K562 (cell line): ENCODE data around the gene ATP5PF. TPM values are rescaled to one million over a fixed set of nuclear protein-coding genes. Genes with fewer than 3 reads are reported as not detected.
A peak's percentile ranks its signal among the peaks of the same experiment; 100 is the strongest.

ENCODE experiments used
- BHLHE40 ChIP-seq: IDR thresholded peaks from 2 replicates; pipeline ENCODE4 v1.6.1; 2011; ENCODE audit warnings: low read length, improper control_type of control experiment
- CC2D1A ChIP-seq: fragments of 450-650 bp; IDR thresholded peaks from 2 replicates; pipeline ENCODE4 v1.6.1; 2017; ENCODE audit warnings: mild to moderate bottlenecking
- TEAD4 ChIP-seq, 2 experiments: sonication (generic) in 1 of 2; formaldehyde crosslinking in 1 of 2; IDR thresholded peaks; 2 replicates each; pipeline versions ENCODE4 v1.6.1 to v1.8.0; 2012 to 2022; ENCODE audit warnings: borderline replicate concordance in 1 of 2, inconsistent platforms in 1 of 2, low read length in 1 of 2, mild to moderate bottlenecking in 1 of 2, missing genetic modification reagents in 1 of 2
- XRCC4 ChIP-seq: IDR thresholded peaks from one replicate; pipeline ENCODE4 v1.6.1; 2011; ENCODE audit not compliant: insufficient read depth, insufficient read length; ENCODE audit errors: extremely low read depth
- ZFP36 ChIP-seq: fragments of 150-350 bp; IDR thresholded peaks from 2 replicates; pipeline ENCODE4 v1.6.1; 2018; ENCODE audit warnings: low read length, low read depth; ENCODE audit not compliant: partially characterized antibody
- polyA plus RNA-seq, 8 experiments: library from polyadenylated mRNA; depleted of rRNA in 4 of 8; stranded (reverse) in 5 of 8; unstranded in 3 of 8; fragments of >200 nt; fragmentation: Nextera tagmentation in 2 of 8; fragmentation: Illumina TruSeq in 1 of 8; extraction: Ambion mirVana in 2 of 8; extraction: Trizol in 1 of 8; gene quantifications; 2 replicates each; pipeline versions ENCODE4 v1.2.1 to v1.2.3, GENCODE V29; 2011 to 2014; ENCODE audit warnings: inconsistent platforms in 1 of 8, missing spikeins in 1 of 8
- total RNA-seq, 7 experiments: library from RNA; depleted of rRNA in 6 of 7; stranded (reverse); fragments of >200 nt in 6 of 7; fragmentation: Illumina TruSeq in 2 of 7; extraction: Trizol in 2 of 7; gene quantifications; 2 replicates each; pipeline versions ENCODE4 v1.2.1 to v1.2.3, GENCODE V29; 2011 to 2021; ENCODE audit warnings: low replicate concordance in 1 of 7
- TF ChIP-seq, protein P1 (sequence below): fragments of 450-650 bp; IDR thresholded peaks from 2 replicates; pipeline ENCODE4 v1.6.1; 2016; ENCODE audit warnings: mild to moderate bottlenecking, moderate library complexity
- TF ChIP-seq, protein P2 (sequence below): fragments of 450-650 bp; IDR thresholded peaks from one replicate; pipeline ENCODE4 v1.6.1; 2018; ENCODE audit warnings: mild to moderate bottlenecking, moderate library complexity; ENCODE audit not compliant: partially characterized antibody
- TF ChIP-seq, protein P3 (sequence below): sonication (generic); formaldehyde crosslinking; IDR thresholded peaks from 2 replicates; pipeline ENCODE4 v1.9.0; 2022; ENCODE audit warnings: mild to moderate bottlenecking, missing genetic modification reagents
- TF ChIP-seq, protein P4 (sequence below), 2 experiments: fragments of 450-650 bp; conservative IDR thresholded peaks; 2 replicates each; pipeline ENCODE4 v1.6.1; 2017; ENCODE audit warnings: mild to moderate bottlenecking in 2 of 2, moderate library complexity in 2 of 2

The ATP5PF gene
- total and polyA plus RNA-seq, 9 of the 15 experiments (the other 6 are each of a cell fraction or from before 2014, with no cell fraction given) = 242 to 2,488 (median 533) TPM

DNA sequence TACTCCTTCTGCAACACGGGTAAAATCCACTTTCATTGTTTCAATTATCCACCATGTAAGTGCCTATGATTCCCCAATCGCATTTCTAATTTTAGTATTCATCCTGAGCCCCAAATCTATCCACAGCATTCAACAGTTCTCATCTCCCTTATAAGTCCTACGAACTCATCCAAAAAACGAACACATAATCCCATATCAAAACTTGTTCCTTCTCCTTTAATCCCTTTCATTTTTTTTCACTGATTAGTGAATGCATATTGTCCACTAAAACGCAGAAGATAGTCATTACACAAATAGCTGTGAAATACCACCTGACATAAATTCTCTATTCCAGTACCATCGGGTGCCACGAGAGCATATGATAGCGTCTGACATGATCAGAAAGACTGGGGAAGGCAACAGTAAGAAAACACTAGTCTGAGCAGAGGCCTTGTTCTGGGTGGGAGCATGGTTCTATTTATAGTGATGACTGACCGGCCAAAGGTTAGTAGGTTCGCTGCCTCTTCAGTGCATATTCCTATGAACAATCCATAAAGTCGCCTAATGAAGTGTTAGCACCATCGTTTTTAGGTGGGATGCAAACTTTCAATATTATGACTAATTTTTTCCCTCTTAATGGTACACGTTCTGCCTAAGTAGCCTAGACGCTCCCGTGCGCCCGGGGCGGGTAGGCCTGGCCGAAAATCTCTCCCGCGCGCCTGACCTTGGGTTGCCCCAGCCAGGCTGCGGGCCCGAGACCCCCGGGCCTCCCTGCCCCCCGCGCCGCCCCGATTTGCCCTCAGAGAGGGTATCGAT lies 648 bp downstream of the ATP5PF start (continued):
- TF ChIP-seq, protein P1, sequence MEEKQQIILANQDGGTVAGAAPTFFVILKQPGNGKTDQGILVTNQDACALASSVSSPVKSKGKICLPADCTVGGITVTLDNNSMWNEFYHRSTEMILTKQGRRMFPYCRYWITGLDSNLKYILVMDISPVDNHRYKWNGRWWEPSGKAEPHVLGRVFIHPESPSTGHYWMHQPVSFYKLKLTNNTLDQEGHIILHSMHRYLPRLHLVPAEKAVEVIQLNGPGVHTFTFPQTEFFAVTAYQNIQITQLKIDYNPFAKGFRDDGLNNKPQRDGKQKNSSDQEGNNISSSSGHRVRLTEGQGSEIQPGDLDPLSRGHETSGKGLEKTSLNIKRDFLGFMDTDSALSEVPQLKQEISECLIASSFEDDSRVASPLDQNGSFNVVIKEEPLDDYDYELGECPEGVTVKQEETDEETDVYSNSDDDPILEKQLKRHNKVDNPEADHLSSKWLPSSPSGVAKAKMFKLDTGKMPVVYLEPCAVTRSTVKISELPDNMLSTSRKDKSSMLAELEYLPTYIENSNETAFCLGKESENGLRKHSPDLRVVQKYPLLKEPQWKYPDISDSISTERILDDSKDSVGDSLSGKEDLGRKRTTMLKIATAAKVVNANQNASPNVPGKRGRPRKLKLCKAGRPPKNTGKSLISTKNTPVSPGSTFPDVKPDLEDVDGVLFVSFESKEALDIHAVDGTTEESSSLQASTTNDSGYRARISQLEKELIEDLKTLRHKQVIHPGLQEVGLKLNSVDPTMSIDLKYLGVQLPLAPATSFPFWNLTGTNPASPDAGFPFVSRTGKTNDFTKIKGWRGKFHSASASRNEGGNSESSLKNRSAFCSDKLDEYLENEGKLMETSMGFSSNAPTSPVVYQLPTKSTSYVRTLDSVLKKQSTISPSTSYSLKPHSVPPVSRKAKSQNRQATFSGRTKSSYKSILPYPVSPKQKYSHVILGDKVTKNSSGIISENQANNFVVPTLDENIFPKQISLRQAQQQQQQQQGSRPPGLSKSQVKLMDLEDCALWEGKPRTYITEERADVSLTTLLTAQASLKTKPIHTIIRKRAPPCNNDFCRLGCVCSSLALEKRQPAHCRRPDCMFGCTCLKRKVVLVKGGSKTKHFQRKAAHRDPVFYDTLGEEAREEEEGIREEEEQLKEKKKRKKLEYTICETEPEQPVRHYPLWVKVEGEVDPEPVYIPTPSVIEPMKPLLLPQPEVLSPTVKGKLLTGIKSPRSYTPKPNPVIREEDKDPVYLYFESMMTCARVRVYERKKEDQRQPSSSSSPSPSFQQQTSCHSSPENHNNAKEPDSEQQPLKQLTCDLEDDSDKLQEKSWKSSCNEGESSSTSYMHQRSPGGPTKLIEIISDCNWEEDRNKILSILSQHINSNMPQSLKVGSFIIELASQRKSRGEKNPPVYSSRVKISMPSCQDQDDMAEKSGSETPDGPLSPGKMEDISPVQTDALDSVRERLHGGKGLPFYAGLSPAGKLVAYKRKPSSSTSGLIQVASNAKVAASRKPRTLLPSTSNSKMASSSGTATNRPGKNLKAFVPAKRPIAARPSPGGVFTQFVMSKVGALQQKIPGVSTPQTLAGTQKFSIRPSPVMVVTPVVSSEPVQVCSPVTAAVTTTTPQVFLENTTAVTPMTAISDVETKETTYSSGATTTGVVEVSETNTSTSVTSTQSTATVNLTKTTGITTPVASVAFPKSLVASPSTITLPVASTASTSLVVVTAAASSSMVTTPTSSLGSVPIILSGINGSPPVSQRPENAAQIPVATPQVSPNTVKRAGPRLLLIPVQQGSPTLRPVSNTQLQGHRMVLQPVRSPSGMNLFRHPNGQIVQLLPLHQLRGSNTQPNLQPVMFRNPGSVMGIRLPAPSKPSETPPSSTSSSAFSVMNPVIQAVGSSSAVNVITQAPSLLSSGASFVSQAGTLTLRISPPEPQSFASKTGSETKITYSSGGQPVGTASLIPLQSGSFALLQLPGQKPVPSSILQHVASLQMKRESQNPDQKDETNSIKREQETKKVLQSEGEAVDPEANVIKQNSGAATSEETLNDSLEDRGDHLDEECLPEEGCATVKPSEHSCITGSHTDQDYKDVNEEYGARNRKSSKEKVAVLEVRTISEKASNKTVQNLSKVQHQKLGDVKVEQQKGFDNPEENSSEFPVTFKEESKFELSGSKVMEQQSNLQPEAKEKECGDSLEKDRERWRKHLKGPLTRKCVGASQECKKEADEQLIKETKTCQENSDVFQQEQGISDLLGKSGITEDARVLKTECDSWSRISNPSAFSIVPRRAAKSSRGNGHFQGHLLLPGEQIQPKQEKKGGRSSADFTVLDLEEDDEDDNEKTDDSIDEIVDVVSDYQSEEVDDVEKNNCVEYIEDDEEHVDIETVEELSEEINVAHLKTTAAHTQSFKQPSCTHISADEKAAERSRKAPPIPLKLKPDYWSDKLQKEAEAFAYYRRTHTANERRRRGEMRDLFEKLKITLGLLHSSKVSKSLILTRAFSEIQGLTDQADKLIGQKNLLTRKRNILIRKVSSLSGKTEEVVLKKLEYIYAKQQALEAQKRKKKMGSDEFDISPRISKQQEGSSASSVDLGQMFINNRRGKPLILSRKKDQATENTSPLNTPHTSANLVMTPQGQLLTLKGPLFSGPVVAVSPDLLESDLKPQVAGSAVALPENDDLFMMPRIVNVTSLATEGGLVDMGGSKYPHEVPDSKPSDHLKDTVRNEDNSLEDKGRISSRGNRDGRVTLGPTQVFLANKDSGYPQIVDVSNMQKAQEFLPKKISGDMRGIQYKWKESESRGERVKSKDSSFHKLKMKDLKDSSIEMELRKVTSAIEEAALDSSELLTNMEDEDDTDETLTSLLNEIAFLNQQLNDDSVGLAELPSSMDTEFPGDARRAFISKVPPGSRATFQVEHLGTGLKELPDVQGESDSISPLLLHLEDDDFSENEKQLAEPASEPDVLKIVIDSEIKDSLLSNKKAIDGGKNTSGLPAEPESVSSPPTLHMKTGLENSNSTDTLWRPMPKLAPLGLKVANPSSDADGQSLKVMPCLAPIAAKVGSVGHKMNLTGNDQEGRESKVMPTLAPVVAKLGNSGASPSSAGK = peak; percentile 15; the same call in 1 of the 2 replicates
- TF ChIP-seq, protein P2, sequence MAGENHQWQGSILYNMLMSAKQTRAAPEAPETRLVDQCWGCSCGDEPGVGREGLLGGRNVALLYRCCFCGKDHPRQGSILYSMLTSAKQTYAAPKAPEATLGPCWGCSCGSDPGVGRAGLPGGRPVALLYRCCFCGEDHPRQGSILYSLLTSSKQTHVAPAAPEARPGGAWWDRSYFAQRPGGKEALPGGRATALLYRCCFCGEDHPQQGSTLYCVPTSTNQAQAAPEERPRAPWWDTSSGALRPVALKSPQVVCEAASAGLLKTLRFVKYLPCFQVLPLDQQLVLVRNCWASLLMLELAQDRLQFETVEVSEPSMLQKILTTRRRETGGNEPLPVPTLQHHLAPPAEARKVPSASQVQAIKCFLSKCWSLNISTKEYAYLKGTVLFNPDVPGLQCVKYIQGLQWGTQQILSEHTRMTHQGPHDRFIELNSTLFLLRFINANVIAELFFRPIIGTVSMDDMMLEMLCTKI = no peak
- TF ChIP-seq XRCC4 (no peak), BHLHE40 (peak; percentile 11; the same call in 1 of the 2 replicates), ZFP36 (no peak), CC2D1A (no peak), TEAD4 (IDR thresholded peaks at IDR 0.05; ENCODE audit: low read length) (no peak), TEAD4 (CRISPR knock-in tag; IDR thresholded peaks at IDR 0.05; ENCODE audit: borderline replicate concordance) (no peak)
- TF ChIP-seq, protein P3, sequence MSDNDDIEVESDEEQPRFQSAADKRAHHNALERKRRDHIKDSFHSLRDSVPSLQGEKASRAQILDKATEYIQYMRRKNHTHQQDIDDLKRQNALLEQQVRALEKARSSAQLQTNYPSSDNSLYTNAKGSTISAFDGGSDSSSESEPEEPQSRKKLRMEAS = no peak
- TF ChIP-seq, protein P4, sequence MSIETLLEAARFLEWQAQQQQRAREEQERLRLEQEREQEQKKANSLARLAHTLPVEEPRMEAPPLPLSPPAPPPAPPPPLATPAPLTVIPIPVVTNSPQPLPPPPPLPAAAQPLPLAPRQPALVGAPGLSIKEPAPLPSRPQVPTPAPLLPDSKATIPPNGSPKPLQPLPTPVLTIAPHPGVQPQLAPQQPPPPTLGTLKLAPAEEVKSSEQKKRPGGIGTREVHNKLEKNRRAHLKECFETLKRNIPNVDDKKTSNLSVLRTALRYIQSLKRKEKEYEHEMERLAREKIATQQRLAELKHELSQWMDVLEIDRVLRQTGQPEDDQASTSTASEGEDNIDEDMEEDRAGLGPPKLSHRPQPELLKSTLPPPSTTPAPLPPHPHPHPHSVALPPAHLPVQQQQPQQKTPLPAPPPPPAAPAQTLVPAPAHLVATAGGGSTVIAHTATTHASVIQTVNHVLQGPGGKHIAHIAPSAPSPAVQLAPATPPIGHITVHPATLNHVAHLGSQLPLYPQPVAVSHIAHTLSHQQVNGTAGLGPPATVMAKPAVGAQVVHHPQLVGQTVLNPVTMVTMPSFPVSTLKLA (conservative IDR thresholded peaks at IDR 0.05) = peak in 1 of 2 experiments; percentile 10; a peak in 3 of 4 replicates
